Activated CD4-positive, alpha-beta T cell treated with anti-CD3 and anti-CD28 coated beads, Interleukin-2, amount 10 ng/mL, durations not matched to agents 24 days and 14 days (primary cell): ENCODE measurements around the gene RNF168. TPM values are rescaled to one million over a fixed set of nuclear protein-coding genes. Genes with fewer than 3 reads are reported as not detected.
"Not testable (repeated sequence)": the region's sequence is repeated elsewhere in the genome, so short reads cannot be mapped to it uniquely, and the experiment has no call there.

ENCODE experiments used
- DNase-seq: peaks from one replicate; pipeline ENCODE4 v3.0.0; 2022
- H3K27ac Mint-ChIP-seq: one replicate; pipeline ENCODE4 v1.8.0; 2022; ENCODE audit warnings: mild to moderate bottlenecking, mixed read lengths
- H3K27me3 Mint-ChIP-seq: one replicate; pipeline ENCODE4 v1.8.0; 2022; ENCODE audit warnings: mixed read lengths
- H3K36me3 Mint-ChIP-seq: one replicate; pipeline ENCODE4 v1.8.0; 2022; ENCODE audit warnings: low read depth, mild to moderate bottlenecking, mixed read lengths
- H3K4me1 Mint-ChIP-seq: one replicate; pipeline ENCODE4 v1.8.0; 2021; ENCODE audit warnings: mixed read lengths
- H3K4me3 Mint-ChIP-seq: one replicate; pipeline ENCODE4 v1.8.0; 2022; ENCODE audit warnings: mild to moderate bottlenecking, moderate library complexity, mixed read lengths
- H3K9me3 Mint-ChIP-seq: one replicate; pipeline ENCODE4 v1.8.0; 2021; ENCODE audit warnings: mixed read lengths
- intact Hi-C: fragments of 100-400 bp; cut with micrococcal nuclease; formaldehyde crosslinking; loops from one replicate; pipeline ENCODE4 v1.15.1; 2023
- total RNA-seq: library from RNA; stranded (reverse); gene quantifications from 2 replicates; pipeline ENCODE4 v1.2.3, GENCODE V29; 2022

RNF168 gene
- 32.8 and 33.3 TPM in 2 replicates for total RNA-seq

- Mint-ChIP-seq H3K9me3 (peaks cover 12% of the 10 kb centered on the region), H3K27me3 (peaks cover 2% of the 10 kb centered on the region), H3K27ac (peak within 1 kb of the TSS; percentile 97), H3K4me1 (peaks cover 33% of the 10 kb centered on the region), H3K4me3 (peak within 1 kb of the TSS; percentile 98), H3K36me3 (peaks cover 39% of the 10 kb centered on the region)
- intact Hi-C loops = loop anchor here (1.0 to 5.0 kb wide), 12 partner anchors 65 to 596 kb away; partner anchors contain the start of genes CEP19, DYNLT2B, FBXO45 and NCBP2
- DNase-seq = peak; percentile 97
These were observed at the start of gene RNF168 for GRCh38 chr3:196503196-196504076. Gene RNF168, minus strand, starts transcription at chr3:196503768. Its CDS starts 595 bp downstream, at chr3:196503173.

GRCh38 chr3:196552253-196552652, 48.7 kb upstream of the RNF168 start:
- H3K4me3 Mint-ChIP-seq = no peak overlapping the region
- intact Hi-C loops = no loop called here

GRCh38 chr3:196550172-196550571, 46.6 kb upstream of the RNF168 start:
- H3K27me3 Mint-ChIP-seq, H3K4me1 Mint-ChIP-seq, DNase-seq, H3K4me3 Mint-ChIP-seq, intact Hi-C loops, H3K27ac Mint-ChIP-seq: not testable (repeated sequence)
- H3K36me3 Mint-ChIP-seq = peaks cover 17% of the 10 kb centered on the region
- peaks cover 14% of the 10 kb centered on the region for H3K9me3 Mint-ChIP-seq

More at GRCh38 chr3:196552253-196552652, 48.7 kb upstream of the RNF168 start:
- DNase-seq = no peak
- Mint-ChIP-seq H3K9me3 (peaks cover 14% of the 10 kb centered on the region), H3K4me1 (peaks cover 7% of the 10 kb centered on the region), H3K36me3 (peaks cover 20% of the 10 kb centered on the region), H3K27me3 (no peaks in the 10 kb centered on the region), H3K27ac (no peak overlapping the region)

- H3K27me3 Mint-ChIP-seq, H3K27ac Mint-ChIP-seq, intact Hi-C loops, H3K4me1 Mint-ChIP-seq, H3K4me3 Mint-ChIP-seq, DNase-seq: not testable (repeated sequence)
- Mint-ChIP-seq H3K36me3 (peaks cover 13% of the 10 kb centered on the region), H3K9me3 (peaks cover 14% of the 10 kb centered on the region)
These were observed 45.7 kb upstream of the RNF168 start for GRCh38 chr3:196549312-196549711.

- intact Hi-C loops = no loop called here
- Mint-ChIP-seq H3K4me3 (no peak overlapping the region), H3K27me3 (peaks cover 10% of the 10 kb centered on the region), H3K36me3 (peaks cover 7% of the 10 kb centered on the region), H3K27ac (no peak overlapping the region), H3K9me3 (peaks cover 14% of the 10 kb centered on the region), H3K4me1 (no peaks in the 10 kb centered on the region)
- DNase-seq = no peak
These were observed 43.5 kb upstream of the RNF168 start for GRCh38 chr3:196547067-196547466.

GRCh38 chr3:196546537-196546936, 43.0 kb upstream of the RNF168 start:
- intact Hi-C loops = no loop called here
- peaks cover 14% of the 10 kb centered on the region for H3K9me3 Mint-ChIP-seq
- DNase-seq = no peak
- H3K36me3 Mint-ChIP-seq = peaks cover 5% of the 10 kb centered on the region
- H3K27me3 Mint-ChIP-seq = peaks cover 10% of the 10 kb centered on the region
- no peaks in the 10 kb centered on the region for H3K4me1 Mint-ChIP-seq
- H3K27ac Mint-ChIP-seq = no peak overlapping the region
- no peak overlapping the region for H3K4me3 Mint-ChIP-seq

GRCh38 chr3:196544491-196544992, 41.0 kb upstream of the RNF168 start:
- H3K9me3 Mint-ChIP-seq = peaks cover 6% of the 10 kb centered on the region

GRCh38 chr3:196541684-196542445, 38.3 kb upstream of the RNF168 start:
- Mint-ChIP-seq H3K27ac (no peak overlapping the region), H3K9me3 (no peaks in the 10 kb centered on the region), H3K27me3 (peaks cover 10% of the 10 kb centered on the region), H3K36me3 (no peaks in the 10 kb centered on the region), H3K4me3 (no peak overlapping the region), H3K4me1 (peaks cover 3% of the 10 kb centered on the region)
- intact Hi-C loops = no loop called here
- no peak for DNase-seq

More at GRCh38 chr3:196544491-196544992, 41.0 kb upstream of the RNF168 start:
- no peak for DNase-seq
- H3K36me3 Mint-ChIP-seq = peaks cover 4% of the 10 kb centered on the region
- no peak overlapping the region for H3K4me3 Mint-ChIP-seq
- peaks cover 10% of the 10 kb centered on the region for H3K27me3 Mint-ChIP-seq
- intact Hi-C loops = no loop called here
- H3K4me1 Mint-ChIP-seq = no peaks in the 10 kb centered on the region
- H3K27ac Mint-ChIP-seq = no peak overlapping the region

GRCh38 chr3:196537319-196537984, 33.9 kb upstream of the RNF168 start:
- intact Hi-C loops = loop anchor here (1.0 to 2.0 kb wide), 3 partner anchors 31 to 147 kb away; partner anchors contain the start of genes FBXO45 and WDR53
- H3K36me3 Mint-ChIP-seq = no peaks in the 10 kb centered on the region

GRCh38 chr3:196533260-196533681, 29.7 kb upstream of the RNF168 start:
- DNase-seq = no peak
- H3K9me3 Mint-ChIP-seq = peaks cover 8% of the 10 kb centered on the region
- H3K27me3 Mint-ChIP-seq = peaks cover 15% of the 10 kb centered on the region
- no peak overlapping the region for H3K4me3 Mint-ChIP-seq
- H3K36me3 Mint-ChIP-seq = no peaks in the 10 kb centered on the region
- H3K27ac Mint-ChIP-seq = no peak overlapping the region
- H3K4me1 Mint-ChIP-seq = peaks cover 8% of the 10 kb centered on the region
- intact Hi-C loops = no loop called here

More at GRCh38 chr3:196537319-196537984, 33.9 kb upstream of the RNF168 start:
- Mint-ChIP-seq H3K27ac (no peak overlapping the region), H3K9me3 (no peaks in the 10 kb centered on the region), H3K4me3 (no peak overlapping the region), H3K4me1 (peaks cover 3% of the 10 kb centered on the region), H3K27me3 (peaks cover 8% of the 10 kb centered on the region)
- DNase-seq = peak; percentile 89

- intact Hi-C loops = no loop called here
- no peak overlapping the region for H3K27ac Mint-ChIP-seq
- peaks cover 15% of the 10 kb centered on the region for H3K27me3 Mint-ChIP-seq
These were observed 27.9 kb upstream of the RNF168 start for GRCh38 chr3:196531418-196531817.

GRCh38 chr3:196528639-196529233, 25.2 kb upstream of the RNF168 start:
- Mint-ChIP-seq H3K27me3 (peaks cover 12% of the 10 kb centered on the region), H3K27ac (peak overlapping the region; percentile 82), H3K4me3 (peak overlapping the region; percentile 75), H3K4me1 (peaks cover 12% of the 10 kb centered on the region), H3K9me3 (peaks cover 11% of the 10 kb centered on the region), H3K36me3 (no peaks in the 10 kb centered on the region)
- intact Hi-C loops = loop anchor here (1.0 to 5.0 kb wide), 3 partner anchors 26 to 256 kb away; partner anchors contain the start of genes FBXO45 and WDR53
- peak; percentile 95 for DNase-seq

More at GRCh38 chr3:196531418-196531817, 27.9 kb upstream of the RNF168 start:
- Mint-ChIP-seq H3K36me3 (no peaks in the 10 kb centered on the region), H3K9me3 (peaks cover 8% of the 10 kb centered on the region), H3K4me1 (peaks cover 12% of the 10 kb centered on the region), H3K4me3 (no peak overlapping the region)
- DNase-seq = no peak

GRCh38 chr3:196525141-196525540, 21.6 kb upstream of the RNF168 start:
- Mint-ChIP-seq H3K27ac (no peak overlapping the region), H3K27me3 (no peaks in the 10 kb centered on the region), H3K9me3 (peaks cover 14% of the 10 kb centered on the region), H3K36me3 (peaks cover 5% of the 10 kb centered on the region), H3K4me3 (no peak overlapping the region), H3K4me1 (peaks cover 9% of the 10 kb centered on the region)
- intact Hi-C loops = loop anchor here (5.0 kb wide), 2 partner anchors 42 to 253 kb away; partner anchors contain the start of genes FBXO45 and WDR53
- no peak for DNase-seq
